NB4 (cell line): ENCODE data around the gene THSD7A.

Experiments used
- CTCF ChIP-seq: IDR thresholded peaks from one replicate; pipeline ENCODE4 v1.5.1; 2012; ENCODE audit warnings: low read depth, low read length
- MAX ChIP-seq: IDR thresholded peaks from 2 replicates; pipeline ENCODE4 v1.6.1; 2011; ENCODE audit warnings: low read depth, low read length
- POLR2A ChIP-seq: IDR thresholded peaks from 2 replicates; pipeline ENCODE4 v1.6.1; 2011; ENCODE audit warnings: mild to moderate bottlenecking; ENCODE audit not compliant: insufficient read length; ENCODE audit errors: extremely low read depth

- TF ChIP-seq POLR2A (no peak), CTCF (no peak), MAX (no peak)
Measured at GRCh38 chr7:11776039-11776438, 56.0 kb downstream of the THSD7A start.
